Left kidney (tissue), 8 donors: ENCODE measurements around the gene KLHL28. TPM values are rescaled to one million over a fixed set of nuclear protein-coding genes. Genes with fewer than 3 reads are reported as not detected.

Experiments
- DNase-seq: peaks from one replicate; pipeline ENCODE4 v3.0.0-alpha.2; 2013
- long read RNA-seq, 8 donors: transcript quantifications; one replicate each; lab custom pipeline, GENCODE V29; 2026
- polyA plus RNA-seq: library from polyadenylated mRNA; unstranded; fragments of 120-200 nt; gene quantifications from one replicate; pipeline ENCODE4 v1.2.1, GENCODE V29; 2013; ENCODE audit not compliant: insufficient read length

KLHL28 gene, protein sequence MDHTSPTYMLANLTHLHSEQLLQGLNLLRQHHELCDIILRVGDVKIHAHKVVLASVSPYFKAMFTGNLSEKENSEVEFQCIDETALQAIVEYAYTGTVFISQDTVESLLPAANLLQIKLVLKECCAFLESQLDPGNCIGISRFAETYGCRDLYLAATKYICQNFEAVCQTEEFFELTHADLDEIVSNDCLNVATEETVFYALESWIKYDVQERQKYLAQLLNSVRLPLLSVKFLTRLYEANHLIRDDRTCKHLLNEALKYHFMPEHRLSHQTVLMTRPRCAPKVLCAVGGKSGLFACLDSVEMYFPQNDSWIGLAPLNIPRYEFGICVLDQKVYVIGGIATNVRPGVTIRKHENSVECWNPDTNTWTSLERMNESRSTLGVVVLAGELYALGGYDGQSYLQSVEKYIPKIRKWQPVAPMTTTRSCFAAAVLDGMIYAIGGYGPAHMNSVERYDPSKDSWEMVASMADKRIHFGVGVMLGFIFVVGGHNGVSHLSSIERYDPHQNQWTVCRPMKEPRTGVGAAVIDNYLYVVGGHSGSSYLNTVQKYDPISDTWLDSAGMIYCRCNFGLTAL
- polyA plus RNA-seq = 17.5 TPM
- long read RNA-seq, donor 1, full-length matches to known transcripts = 4 of 4 reads
- long read RNA-seq, donor 1, partial matches to known transcripts = 0 of 4 reads
- long read RNA-seq, donor 1, other reads (novel, unspliced or antisense) = 0 of 4 reads
- long read RNA-seq, donor 2, full-length matches to known transcripts = 4 of 4 reads
- long read RNA-seq, donor 2, partial matches to known transcripts = 0 of 4 reads
- long read RNA-seq, donor 2, other reads (novel, unspliced or antisense) = 0 of 4 reads
- long read RNA-seq, donor 3 = 0 reads
- long read RNA-seq, donor 4 = 0 reads
- long read RNA-seq, donor 5, full-length matches to known transcripts = 1 of 1 reads
- long read RNA-seq, donor 5, partial matches to known transcripts = 0 of 1 reads
- long read RNA-seq, donor 5, other reads (novel, unspliced or antisense) = 0 of 1 reads
- long read RNA-seq, donor 6 = 0 reads
- long read RNA-seq, donor 7, full-length matches to known transcripts = 1 of 1 reads
- long read RNA-seq, donor 7, partial matches to known transcripts = 0 of 1 reads
- long read RNA-seq, donor 7, other reads (novel, unspliced or antisense) = 0 of 1 reads
- long read RNA-seq, donor 8, full-length matches to known transcripts = 1 of 1 reads
- long read RNA-seq, donor 8, partial matches to known transcripts = 0 of 1 reads
- long read RNA-seq, donor 8, other reads (novel, unspliced or antisense) = 0 of 1 reads

DNA sequence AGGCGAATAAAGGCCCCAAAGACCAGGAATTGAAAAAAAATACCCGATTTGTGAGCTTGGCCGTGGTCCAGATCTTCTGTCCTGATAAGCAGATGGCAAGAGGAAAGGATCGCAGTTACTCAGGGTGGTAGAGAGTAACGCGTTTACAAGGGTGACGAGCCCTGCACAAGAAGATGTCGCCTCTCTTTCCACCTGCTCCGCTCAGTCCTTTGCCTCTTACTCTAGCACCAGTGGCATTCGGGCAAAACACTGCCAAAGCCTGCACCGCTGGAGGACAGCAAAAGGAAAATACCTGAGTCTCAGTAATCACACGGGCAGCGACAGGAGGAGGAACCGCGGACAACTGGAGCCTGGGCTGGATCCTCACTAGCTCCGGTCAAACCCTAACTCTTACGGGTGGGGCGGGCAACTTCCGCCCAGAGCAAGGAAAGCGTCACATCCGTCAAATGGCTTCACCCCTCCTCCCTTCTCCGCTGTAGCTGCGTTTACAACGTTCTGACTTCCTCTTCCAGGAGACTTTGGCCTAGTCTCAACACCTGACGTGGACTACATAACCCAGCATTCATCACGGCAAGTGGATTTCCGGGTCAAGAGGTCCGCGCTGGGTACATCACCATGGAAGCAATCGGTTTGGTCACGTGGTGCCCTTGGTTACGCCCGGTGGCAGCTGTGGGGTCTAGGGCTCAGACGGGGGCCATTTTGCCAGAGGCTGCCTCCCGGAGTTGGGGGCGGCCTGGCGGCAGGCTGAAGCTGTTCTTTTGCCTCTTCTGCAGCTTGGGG, at the start of gene KLHL28, which contains the start of gene TOGARAM1:
Gene KLHL28, minus strand, starts transcription at position 394 of the 780 bp plus-strand sequence. CDS start 16,019 bp downstream, outside the sequence.
Gene TOGARAM1, plus strand, starts transcription at position 637 of the 780 bp plus-strand sequence. CDS start 232 bp downstream, outside the sequence.
- peak; percentile 100 for DNase-seq

DNA sequence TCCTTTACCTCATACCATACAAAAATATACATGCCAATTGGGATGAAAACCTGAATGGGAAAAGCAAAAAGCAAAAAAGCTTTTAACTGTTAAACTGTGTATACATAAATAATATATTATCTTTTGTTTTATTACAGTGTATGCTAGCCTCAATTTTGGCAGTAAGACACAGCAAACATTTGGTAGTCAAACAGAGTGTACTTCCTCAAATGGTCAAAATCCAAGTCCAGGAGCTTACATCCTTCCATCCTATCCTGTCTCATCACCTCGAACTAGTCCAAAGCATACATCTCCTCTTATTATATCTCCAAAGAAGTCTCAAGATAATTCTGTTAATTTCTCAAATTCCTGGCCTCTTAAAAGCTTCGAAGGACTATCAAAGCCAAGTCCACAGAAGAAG, 42.2 kb upstream of the KLHL28 start:
- DNase-seq = no peak

DNA sequence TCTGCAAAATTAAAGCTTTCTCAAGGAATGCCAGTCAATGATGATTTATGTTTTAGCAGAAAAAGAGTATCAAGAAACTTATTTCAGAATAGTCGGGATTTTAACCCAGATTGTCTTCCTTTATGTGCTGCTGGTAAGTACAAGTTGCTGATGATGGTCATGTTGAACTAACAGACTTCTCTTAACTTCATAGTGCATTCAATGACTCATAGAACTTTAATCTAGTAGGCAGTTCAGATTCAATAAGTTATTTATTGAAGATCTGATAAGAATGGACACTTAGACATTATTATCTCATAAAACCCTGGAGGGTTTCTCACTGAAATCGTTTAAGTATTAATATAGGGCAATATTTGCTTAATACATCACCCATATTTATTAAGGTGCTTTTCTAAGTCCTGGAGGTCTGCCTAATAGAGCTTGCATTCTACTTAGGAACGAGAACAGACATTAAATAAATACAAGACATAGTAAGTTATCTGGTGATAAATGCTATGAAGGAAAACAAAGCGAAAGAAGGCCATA, 34.1 kb upstream of the KLHL28 start:
- DNase-seq = no peak

DNA sequence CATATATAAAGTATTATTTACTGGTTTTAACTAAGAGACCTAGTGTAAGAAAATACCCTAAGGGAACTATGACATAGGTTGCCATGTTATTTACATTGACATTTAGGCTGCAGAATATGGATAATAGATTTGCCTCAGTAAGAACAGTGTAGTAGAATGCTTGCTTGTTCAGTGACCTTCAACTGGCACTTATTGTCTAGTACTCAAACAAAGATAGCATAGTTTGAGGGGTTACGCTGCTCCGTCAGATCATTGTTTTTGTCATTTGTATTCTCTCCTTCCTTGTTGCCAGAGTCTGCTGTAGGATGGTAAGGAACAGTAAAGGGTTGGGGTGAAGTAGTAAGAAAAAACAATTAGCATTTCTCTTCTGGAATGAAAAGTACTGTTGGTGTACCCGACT, 33.4 kb upstream of the KLHL28 start:
- no peak for DNase-seq

DNA sequence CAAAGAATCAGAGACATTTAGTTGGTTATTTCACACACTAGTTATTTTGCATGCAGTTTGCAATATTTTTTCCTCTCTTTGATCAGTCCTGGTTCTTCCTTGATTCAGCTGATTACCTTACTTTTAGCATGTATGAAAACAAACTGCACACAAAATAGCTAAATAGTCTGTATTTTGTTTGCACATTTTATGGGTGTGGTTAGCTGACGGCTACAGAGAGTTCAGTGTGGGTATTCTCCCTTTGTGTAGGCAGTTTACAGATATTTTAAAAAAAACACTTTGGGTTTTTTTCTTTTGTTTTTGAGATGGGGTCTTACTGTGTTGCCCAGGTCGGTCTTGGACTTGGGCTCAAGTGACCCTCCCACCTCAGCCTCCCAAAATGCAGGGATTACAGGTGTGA, 28.8 kb upstream of the KLHL28 start:
- no peak for DNase-seq

DNA sequence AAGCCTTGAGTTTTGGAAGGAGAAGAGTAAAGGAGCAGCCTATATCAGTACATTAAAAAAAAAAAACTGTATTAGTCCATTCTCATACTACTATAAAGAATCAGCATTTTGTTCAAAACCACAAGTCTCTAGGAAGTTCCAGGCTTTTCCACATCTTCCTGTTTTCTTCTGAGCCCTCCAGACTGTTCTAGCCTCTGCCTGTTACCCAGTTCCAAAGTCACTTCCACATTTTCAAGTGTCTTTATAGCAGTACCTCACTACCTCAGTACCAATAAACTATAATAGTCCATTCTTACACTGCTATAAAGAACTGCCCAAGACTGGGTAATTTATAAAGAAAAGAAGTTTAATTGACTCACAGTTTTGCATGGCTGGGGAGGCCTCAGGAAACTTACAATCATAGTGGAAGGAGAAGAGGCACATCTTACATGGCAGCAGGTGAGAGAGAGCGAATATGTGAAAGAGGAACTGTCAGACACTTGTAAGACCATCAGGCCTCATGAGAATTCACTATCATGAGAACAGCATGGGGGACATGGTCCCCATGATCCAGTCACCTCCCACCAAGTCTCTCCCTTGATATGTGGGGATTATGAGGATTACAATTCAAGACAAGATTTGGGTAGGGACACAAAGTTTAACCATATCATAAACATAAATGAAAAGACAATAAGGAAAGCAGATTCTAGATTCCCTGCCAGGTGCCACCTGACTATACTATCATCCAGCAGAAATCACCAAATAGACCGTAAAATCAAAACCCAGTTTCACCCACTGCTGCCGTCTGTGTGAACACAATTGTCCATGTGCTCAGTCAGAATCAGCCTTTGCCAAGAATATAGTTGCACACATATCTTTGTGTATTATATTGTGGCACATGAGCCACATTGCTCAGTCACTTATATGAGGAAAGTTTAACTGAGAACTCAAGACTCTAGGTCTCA, 28.0 kb upstream of the KLHL28 start:
- DNase-seq = no peak

DNA sequence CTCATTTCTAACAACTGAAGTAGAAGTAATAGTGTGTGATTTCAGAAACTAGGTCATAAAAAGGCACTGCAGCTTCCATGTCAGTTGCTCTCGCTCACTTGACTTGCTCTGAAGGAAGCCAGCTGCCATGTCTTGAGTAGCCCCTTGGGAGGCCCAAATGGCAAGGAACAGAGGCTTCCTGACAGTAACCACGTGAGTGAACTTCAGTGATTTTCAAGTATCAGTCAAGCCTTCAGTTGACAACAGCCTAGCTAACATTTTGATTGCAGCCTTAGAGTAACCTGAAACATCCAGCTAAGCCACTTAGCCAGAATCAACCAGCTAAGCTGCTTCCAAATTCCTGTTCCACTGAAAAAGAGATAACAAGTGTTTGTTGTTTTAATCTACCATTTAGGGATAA, 26.9 kb upstream of the KLHL28 start:
- DNase-seq = no peak

DNA sequence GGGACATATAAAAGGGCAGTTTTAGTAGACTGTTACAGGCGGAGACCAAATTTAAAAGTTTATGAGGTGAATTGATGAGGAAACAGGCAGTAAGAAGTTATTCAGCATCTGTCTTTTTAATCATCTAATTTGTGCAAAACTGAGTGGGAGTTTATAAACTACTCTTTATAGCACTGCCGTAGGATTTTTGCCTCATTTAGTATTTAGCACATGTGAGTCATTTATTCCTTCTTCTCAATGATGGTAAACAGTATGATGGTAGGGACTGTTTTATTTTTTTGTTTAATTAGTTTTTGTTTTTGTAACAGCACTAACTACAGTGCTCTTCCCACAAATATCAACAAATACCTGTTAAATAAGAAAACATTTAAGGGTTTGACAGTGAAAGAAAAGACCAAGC, 20.8 kb upstream of the KLHL28 start:
- no peak for DNase-seq

DNA sequence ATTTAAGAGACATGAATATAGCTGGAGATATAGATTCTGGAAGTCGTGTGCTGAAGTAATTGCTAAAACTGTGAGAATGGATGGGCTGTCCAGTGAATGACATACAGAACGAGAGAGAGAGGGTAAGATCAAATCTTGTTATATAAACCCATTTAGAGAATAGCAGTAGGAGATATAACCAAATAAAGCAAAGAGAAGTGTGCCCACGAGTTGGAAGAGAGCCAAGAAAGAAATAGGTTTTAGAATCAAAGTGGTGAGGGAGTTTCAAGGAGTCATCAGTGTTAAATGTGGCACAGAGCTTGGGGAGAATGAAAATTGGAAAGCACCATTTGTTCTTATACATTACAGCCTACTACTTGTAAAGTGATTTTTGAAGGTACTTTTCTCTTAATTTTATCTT, 19.5 kb upstream of the KLHL28 start:
- no peak for DNase-seq

DNA sequence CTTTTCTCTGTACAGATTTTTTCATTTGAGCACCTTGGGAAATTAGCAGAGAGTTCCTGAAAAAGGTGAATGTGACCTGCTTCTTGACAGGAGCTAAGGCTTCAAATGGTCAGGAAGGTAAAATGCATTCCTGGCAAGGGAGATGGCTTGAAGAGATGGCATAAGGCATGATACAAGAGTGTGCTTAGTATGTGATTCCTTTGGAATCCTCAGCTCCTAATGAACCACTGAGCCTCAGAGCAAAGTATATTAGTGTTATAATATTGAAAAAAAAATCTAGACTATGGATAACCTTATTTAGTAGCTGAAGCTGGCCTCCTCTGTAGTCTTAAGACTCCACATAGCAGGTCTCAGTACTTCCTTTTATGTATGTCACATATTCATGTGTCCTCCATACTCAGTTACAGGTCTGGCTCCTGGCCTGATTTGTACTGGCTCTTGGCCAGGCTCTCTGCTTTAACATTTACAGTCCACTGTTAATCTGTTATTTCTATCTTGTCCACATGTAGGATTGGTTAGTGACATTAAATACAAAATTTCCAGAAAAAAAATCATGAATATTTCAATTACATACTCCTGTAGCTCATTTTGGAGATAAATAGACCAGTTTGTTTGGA, 18.1 kb upstream of the KLHL28 start:
- DNase-seq = no peak

DNA sequence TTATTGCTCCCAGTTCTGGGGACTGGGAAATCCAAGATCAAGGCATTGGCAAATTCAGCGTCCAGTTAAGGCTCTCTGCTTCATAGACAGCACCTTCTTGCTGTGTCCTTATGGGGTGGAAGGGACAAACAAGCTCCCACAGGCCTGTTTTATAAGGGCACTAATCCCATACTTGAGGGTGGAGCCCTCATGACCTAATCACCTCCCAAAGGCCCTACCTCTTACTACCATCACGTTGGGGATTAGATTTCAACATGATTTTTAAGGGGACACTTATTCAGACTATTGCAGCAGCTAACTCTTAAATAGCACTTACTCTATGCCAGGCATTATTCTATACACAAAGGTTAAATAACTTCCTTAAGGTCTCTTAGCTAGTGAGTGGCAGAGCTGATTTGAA, 17.5 kb upstream of the KLHL28 start:
- no peak for DNase-seq

DNA sequence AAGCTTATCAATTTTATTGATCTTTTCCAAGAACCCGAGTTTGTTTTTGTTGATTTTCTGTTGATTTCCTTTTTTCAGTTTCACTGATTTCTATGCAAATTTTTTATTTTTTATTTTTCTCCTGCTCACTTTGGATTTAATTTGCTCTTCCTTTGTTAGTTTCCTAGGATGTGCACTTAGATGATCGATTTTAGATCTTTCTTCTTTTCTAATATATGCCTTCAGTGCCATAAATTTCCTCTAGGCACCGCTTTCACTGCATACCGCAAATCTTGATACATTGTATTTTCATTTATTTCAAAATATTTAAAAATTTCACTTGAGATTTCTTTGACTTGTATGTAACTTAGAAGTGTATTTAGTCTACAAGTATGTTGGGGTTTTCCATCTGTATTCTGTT, 9.7 kb upstream of the KLHL28 start:
- DNase-seq = no peak

DNA sequence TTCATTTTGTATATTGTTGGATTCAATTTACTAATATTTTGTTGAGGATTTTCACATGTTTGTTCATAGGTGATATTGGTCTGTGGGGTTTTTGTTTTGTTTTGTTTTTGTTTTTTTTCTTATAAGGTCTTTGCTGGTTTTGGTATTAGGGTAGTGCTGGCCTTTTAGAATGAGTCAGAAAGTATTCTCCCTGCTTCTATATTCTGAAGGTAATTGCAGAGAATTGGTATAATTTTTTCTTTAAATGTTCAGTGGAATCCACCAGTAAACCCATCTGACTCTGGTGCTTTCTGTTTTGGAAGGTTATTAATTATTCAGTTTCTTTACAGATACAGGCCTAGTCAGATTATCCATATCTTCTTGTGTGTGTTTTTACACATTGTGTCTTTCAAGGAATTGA, 9.2 kb upstream of the KLHL28 start:
- no peak for DNase-seq

DNA sequence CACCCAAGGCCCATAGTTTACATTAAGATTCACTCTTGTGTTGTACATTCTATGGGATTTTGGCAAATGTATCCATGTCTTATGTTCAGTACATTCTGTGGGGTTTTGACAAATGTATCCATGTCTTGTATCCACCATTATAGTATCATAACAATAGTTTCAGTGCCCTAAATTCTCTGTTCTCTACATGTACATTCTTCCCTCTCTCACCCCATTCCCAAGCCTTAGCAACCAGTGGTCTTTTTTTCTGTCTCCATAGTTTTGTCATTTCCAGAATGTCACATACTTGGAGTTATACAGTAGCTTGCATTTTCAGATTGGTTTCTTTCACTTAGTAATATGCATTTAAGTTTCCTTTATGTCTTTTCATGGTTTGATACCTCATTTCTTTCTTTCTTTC, 7.0 kb upstream of the KLHL28 start:
- DNase-seq = no peak

DNA sequence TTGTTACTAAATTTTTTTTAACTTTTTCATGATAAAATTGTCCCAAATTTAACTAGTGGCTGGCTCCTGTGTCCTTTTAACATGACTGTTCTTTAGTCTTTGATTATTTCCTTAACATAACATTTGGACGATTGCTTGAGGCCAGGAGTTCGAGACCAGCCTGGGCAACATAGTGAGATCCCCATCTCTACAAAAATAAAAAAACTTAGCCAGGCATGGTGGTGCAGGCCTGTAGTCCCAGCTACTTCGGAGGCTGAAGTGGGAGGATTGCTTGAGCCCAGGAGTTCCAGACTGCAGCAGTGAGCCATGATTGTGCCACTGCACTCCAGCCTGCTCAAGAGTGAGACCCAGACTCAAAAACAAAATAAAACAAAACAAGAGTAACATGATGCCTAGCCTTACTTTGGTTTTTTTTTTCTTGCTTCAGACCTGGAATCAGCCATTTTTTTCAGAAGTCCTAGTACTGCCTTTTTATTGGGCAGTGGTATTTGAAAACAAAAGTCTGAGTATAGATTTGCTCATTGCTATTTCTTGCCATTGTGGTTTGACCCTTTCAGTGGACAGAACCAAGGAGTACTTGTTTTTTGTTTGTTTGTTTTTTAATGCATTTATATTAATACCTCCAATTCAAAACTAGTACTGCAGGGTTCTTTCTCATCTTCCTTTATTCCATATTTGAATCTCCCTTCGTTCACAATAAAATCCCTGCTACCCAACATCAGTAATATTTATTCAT, 5.0 kb upstream of the KLHL28 start:
- no peak for DNase-seq

DNA sequence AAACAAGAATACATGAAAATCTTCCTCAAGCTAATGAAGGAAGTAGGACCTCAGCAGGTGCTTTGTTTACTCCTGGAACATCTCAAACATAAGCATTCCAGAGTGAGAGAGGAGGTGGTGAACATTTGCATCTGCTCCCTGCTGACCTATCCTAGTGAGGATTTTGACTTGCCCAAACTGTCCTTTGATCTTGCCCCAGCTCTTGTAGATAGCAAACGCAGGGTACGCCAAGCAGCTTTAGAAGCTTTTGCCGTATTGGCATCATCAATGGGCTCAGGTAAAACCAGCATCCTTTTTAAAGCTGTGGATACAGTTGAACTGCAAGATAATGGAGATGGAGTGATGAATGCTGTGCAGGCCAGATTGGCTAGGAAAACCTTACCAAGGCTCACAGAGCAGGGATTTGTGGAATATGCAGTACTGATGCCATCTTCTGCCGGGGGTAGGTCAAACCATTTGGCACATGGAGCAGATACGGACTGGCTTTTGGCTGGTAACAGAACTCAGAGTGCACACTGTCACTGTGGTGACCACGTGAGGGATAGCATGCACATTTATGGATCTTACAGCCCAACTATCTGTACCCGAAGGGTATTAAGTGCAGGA, 2.1 kb upstream of the KLHL28 start:
- no peak for DNase-seq

DNA sequence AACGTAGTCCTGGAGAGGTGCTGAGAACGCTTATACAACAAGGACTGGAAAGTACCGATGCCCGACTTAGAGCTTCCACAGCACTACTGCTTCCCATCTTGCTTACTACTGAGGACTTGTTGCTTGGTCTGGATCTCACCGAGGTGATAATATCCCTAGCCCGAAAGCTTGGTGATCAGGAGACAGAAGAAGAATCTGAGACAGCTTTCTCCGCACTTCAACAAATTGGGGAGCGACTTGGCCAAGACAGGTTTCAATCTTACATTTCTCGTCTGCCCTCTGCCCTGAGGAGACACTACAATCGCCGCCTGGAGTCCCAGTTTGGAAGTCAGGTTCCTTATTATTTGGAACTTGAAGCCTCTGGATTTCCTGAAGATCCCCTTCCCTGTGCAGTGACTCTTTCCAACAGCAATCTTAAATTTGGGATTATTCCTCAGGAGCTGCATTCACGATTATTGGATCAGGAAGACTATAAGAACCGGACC, 1.3 kb upstream of the KLHL28 start:
- DNase-seq = no peak
